ENCODE results near the gene U2AF2.

The U2AF2 gene

DNA sequence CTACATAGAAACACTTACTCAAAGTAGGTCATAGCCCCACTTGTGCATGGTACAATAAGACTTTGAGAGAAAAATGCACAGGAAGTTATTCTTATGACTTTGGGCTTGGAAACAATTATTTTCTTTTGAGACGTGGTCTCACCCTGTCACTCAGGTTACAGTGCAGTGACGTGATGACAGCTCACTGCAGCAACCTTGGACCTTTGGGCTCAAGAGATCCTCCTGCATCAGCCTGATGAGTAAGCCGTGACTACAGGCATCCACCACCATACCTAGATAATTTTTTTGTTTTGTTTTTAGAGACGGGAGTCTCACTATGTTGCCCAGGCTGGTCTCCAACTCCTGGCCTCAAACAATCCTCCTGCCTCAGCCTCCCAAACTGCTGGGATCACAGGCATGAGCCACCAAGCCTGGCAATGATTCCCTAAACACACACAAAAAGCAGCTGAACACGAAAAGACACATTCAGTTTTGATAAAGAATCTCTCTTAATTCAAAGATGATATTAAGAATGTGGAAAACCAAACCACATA is 65.4 kb downstream of the U2AF2 start:
- DNase-seq: no peak

DNA sequence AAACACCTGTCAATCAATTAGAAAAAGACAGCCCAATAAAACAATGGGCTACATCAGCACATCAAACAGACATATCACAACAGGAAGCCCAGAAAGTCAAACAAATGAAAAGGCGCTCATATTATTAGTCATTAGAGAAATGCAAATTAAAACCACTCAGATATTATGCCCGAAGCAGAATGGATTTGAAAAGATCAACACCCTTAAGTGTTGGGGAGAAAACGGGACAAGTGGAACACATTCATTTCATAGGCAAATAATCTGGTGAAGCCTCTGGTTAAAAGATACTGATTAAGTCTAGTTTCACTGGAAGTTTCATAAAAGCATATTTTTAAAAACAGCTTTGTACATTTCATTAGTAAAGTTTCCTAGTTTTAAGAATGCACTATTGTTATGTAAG is 66.0 kb downstream of the U2AF2 start:
- DNase-seq: no peak

- DNase-seq: no peak
Measured at GRCh38 chr19:55723491-55723890, 68.7 kb downstream of the U2AF2 start.
